IMR-90 (cell line): Measurements from ENCODE around the gene CDHR4. TPM values are rescaled to one million over a fixed set of nuclear protein-coding genes. Genes with fewer than 3 reads are reported as not detected.
A peak's percentile ranks its signal among the peaks of the same experiment; 100 is the strongest.

Source experiments
- ATAC-seq: fragments of 200-7000 bp; cut with Tn5 transposase; 2 replicates; pipeline ENCODE4 v1.9.1; 2020; ENCODE audit warnings: low read depth, mild to moderate bottlenecking, moderate library complexity
- BruUV-seq: library from RNA; stranded (reverse); fragments of 400-500 nt; replicated peaks from 2 replicates; lab custom pipeline; 2021; lab: Mats Ljungman, UMichigan
- CTCF ChIA-PET: fragments of 300-600 bp; formaldehyde crosslinking; extraction: SDS; loops from one replicate; lab custom pipeline; 2021; ENCODE audit warnings: antibody characterized with exemption; lab: Yijun Ruan, JAX
- POLR2A ChIA-PET: fragments of 300-600 bp; sonication (Branson Sonifier 250); formaldehyde crosslinking; loops from one replicate; lab custom pipeline; 2022; ENCODE audit warnings: antibody characterized with exemption; ENCODE audit not compliant: unreplicated experiment; lab: Charles Lee
- DNase-seq: peaks from one replicate; pipeline ENCODE4 v3.0.0; 2013
- H2AFZ ChIP-seq: replicated peaks from 2 replicates; pipeline ENCODE3; 2013; ENCODE audit warnings: low read length, mild to moderate bottlenecking; ENCODE audit not compliant: poor library complexity
- H2AK5ac ChIP-seq: 2 replicates; pipeline ENCODE4 v1.6.1; 2013; ENCODE audit warnings: low read depth, low read length, inconsistent platforms
- H2AK9ac ChIP-seq: replicated peaks from 2 replicates; pipeline ENCODE3; 2013; ENCODE audit warnings: mild to moderate bottlenecking, low read depth, low read length, moderate library complexity; ENCODE audit not compliant: poor library complexity
- H2BK120ac ChIP-seq: 2 replicates; pipeline ENCODE4 v1.6.1; 2013; ENCODE audit warnings: low read depth, low read length, inconsistent platforms
- H2BK15ac ChIP-seq: 3 replicates; pipeline ENCODE4 v1.6.1; 2013; ENCODE audit warnings: low read depth, low read length, inconsistent platforms
- H2BK20ac ChIP-seq: 2 replicates; pipeline ENCODE4 v1.6.1; 2013; ENCODE audit warnings: low read depth, mild to moderate bottlenecking, inconsistent platforms, low read length, moderate library complexity
- H2BK5ac ChIP-seq: 2 replicates; pipeline ENCODE4 v1.6.1; 2013; ENCODE audit warnings: mild to moderate bottlenecking, low read depth, low read length, inconsistent platforms; ENCODE audit not compliant: poor library complexity, severe bottlenecking
- H3K14ac ChIP-seq: replicated peaks from 2 replicates; pipeline ENCODE4 v1.6.1; 2013; ENCODE audit warnings: low read depth, low read length, inconsistent platforms
- H3K18ac ChIP-seq: 2 replicates; pipeline ENCODE4 v1.6.1; 2013; ENCODE audit warnings: low read depth, low read length, control low read depth
- H3K23ac ChIP-seq: 2 replicates; pipeline ENCODE4 v1.6.1; 2013; ENCODE audit warnings: low read depth, low read length, inconsistent platforms
- H3K27ac ChIP-seq: 2 replicates; pipeline ENCODE4 v1.5.1; 2013; ENCODE audit warnings: mild to moderate bottlenecking, control low read depth, low read length; ENCODE audit not compliant: insufficient read depth
- H3K27me3 ChIP-seq: 2 replicates; pipeline ENCODE4 v1.6.1; 2013; ENCODE audit warnings: low read length; ENCODE audit not compliant: control insufficient read depth, insufficient read depth
- H3K36me3 ChIP-seq: 2 replicates; pipeline ENCODE4 v1.6.1; 2013; ENCODE audit warnings: low read length, mixed read lengths; ENCODE audit not compliant: control insufficient read depth, insufficient read depth
- H3K4ac ChIP-seq: 2 replicates; pipeline ENCODE4 v1.6.1; 2013; ENCODE audit warnings: low read depth, low read length, inconsistent platforms
- H3K4me1 ChIP-seq: 2 replicates; pipeline ENCODE4 v1.6.1; 2013; ENCODE audit warnings: low read length, mixed read lengths; ENCODE audit not compliant: control insufficient read depth, insufficient read depth
- H3K4me2 ChIP-seq: 2 replicates; pipeline ENCODE4 v1.6.1; 2013; ENCODE audit warnings: low read depth, mild to moderate bottlenecking, control low read depth, low read length, moderate library complexity
- H3K4me3 ChIP-seq: 2 replicates; pipeline ENCODE4 v1.5.1; 2013; ENCODE audit warnings: low read depth, mild to moderate bottlenecking, control low read depth, low read length, moderate library complexity; ENCODE audit not compliant: insufficient read depth
- H3K56ac ChIP-seq: 2 replicates; pipeline ENCODE4 v1.6.1; 2013; ENCODE audit warnings: low read length, inconsistent platforms; ENCODE audit not compliant: insufficient read depth; ENCODE audit errors: extremely low read depth
- H3K79me1 ChIP-seq, 2 experiments: 2 replicates each; pipeline ENCODE4 v1.6.1; 2013; ENCODE audit warnings: low read length in 2 of 2, inconsistent platforms in 1 of 2, low read depth in 1 of 2
- H3K9ac ChIP-seq: 2 replicates; pipeline ENCODE4 v1.6.1; 2013; ENCODE audit warnings: low read depth, low read length, control low read depth
- H3K9me1 ChIP-seq: 2 replicates; pipeline ENCODE4 v1.6.1; 2013; ENCODE audit warnings: low read length, inconsistent platforms; ENCODE audit not compliant: insufficient read depth
- H3K9me3 ChIP-seq: 2 replicates; pipeline ENCODE4 v1.6.1; 2013; ENCODE audit warnings: low read length; ENCODE audit not compliant: control insufficient read depth, insufficient read depth
- H4K20me1 ChIP-seq: 2 replicates; pipeline ENCODE4 v1.6.1; 2013; ENCODE audit warnings: low read length, inconsistent platforms; ENCODE audit not compliant: insufficient read depth
- H4K5ac ChIP-seq: 2 replicates; pipeline ENCODE4 v1.6.1; 2013; ENCODE audit warnings: mild to moderate bottlenecking, low read depth, low read length, control low read depth
- H4K8ac ChIP-seq, 2 experiments: 2 replicates each; pipeline ENCODE4 v1.6.1; 2013; ENCODE audit warnings: low read depth in 2 of 2, low read length in 2 of 2, control low read depth in 1 of 2, inconsistent platforms in 1 of 2
- H4K91ac ChIP-seq: 2 replicates; pipeline ENCODE4 v1.6.1; 2013; ENCODE audit warnings: low read depth, low read length, inconsistent platforms; ENCODE audit not compliant: insufficient read depth
- MAFK ChIP-seq: IDR thresholded peaks from 2 replicates; pipeline ENCODE4 v1.6.1; 2012; ENCODE audit warnings: low read depth, low read length, improper control_type of control experiment
- RAD21 ChIP-seq: IDR thresholded peaks from 2 replicates; pipeline ENCODE4 v1.6.1; 2012; ENCODE audit warnings: low read length, improper control_type of control experiment
- SMC3 ChIP-seq: fragments of 150-350 bp; IDR thresholded peaks from 2 replicates; pipeline ENCODE4 v1.6.1; 2016; ENCODE audit warnings: low read depth, mild to moderate bottlenecking, antibody characterized with exemption, low read length, moderate library complexity
- WGBS, 2 experiments: methylation state at CpG; one replicate each; pipeline versions ENCODE4 v1.1.5 to v1.1.7; 2013; ENCODE audit warnings: missing lambda C conversion rate in 2 of 2; ENCODE audit not compliant: insufficient read length in 1 of 2; ENCODE audit errors: extremely low coverage in 2 of 2; 5-methylcytosine and 5-hydroxymethylcytosine counted together
- dilution Hi-C: fragments of 300-500 bp; cut with HindIII; formaldehyde crosslinking; loops from one replicate; pipeline ENCODE4 v1.14.3; 2018; ENCODE audit warnings: low sequenced_read_pairs; ENCODE audit not compliant: unreplicated experiment
- in situ Hi-C: fragments of 300-500 bp; cut with MboI; formaldehyde crosslinking; loops from 3 replicates; pipeline ENCODE4 v1.14.3; 2019; ENCODE audit warnings: low sequenced_read_pairs, inconsistent platforms, mixed read lengths
- intact Hi-C: fragments of 100-400 bp; cut with micrococcal nuclease; formaldehyde crosslinking; loops from 2 replicates; pipeline ENCODE4 v1.10.0; 2022
- polyA plus RNA-seq, 3 experiments: library from polyadenylated mRNA; depleted of rRNA; stranded (reverse); fragments of >200 nt; gene quantifications; 2 replicates each; pipeline ENCODE4 v1.2.3, GENCODE V29; 2012; ENCODE audit warnings: low replicate concordance in 1 of 3
- total RNA-seq: library from RNA; depleted of rRNA; stranded (reverse); fragments of >200 nt; gene quantifications from 2 replicates; pipeline ENCODE4 v1.2.3, GENCODE V29; 2012
- TF ChIP-seq, protein P1 (sequence below): conservative IDR thresholded peaks from 2 replicates; pipeline ENCODE4 v1.5.1; 2012; ENCODE audit warnings: mild to moderate bottlenecking, low read depth, low read length, improper control_type of control experiment

CDHR4 gene
- total and polyA plus RNA-seq, 2 of the 4 experiments (the other 2 are of a cell fraction): not detected

DNA sequence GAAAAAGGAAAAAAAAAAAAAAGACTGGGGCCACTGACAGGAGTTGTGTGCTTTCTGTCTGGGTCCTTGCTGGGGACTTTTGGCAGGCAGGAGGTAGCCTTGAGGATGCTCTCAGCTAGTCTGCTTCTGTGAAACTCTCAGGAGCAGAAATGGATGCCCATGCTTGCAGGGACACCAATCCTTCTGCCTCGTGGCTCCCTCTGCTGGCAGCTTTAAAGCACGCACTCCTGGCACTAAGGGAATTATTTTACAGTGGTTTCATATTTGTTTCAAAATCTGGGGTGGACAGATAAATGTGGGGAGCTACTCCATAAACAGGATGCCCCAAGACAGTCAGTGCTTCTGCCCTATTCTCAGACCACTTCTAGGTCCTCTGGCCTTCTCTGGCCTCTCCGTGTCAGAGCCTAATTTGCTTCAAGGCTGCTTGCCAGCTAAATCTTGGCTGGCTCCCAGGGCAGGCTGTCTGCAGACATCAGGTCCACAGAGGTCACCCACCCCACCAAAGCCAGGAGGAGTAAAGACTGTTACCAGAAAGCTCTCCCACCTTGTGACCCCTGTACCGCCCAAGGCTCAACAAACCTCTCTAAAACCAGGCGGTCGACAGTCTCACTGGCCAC is 39.6 kb upstream of the CDHR4 start:
- CTCF ChIA-PET: interaction anchor here (0.6 to 4.4 kb wide), 15 partner anchors 8 to 299 kb away, joined by 3 to 33 read pairs (median 4); partner anchors contain the start of genes AMIGO3 and INKA1
- H4K20me1 ChIP-seq: no peaks in the 10 kb centered on the region
- H4K91ac ChIP-seq: no peak overlapping the region
- in situ Hi-C loops (no loop called here), dilution Hi-C loops (no loop called here), intact Hi-C loops (loop anchor here (1.0 kb wide), 3 partner anchors 37 to 136 kb away; partner anchors contain the start of gene AMIGO3)
- BruUV-seq: no TSS peak
- no peak overlapping the region for H3K56ac ChIP-seq
- no peak overlapping the region for H4K5ac ChIP-seq
- H2BK120ac ChIP-seq: no peak overlapping the region
- ATAC-seq (peak; percentile 96), DNase-seq (peak; percentile 74)
- no peak overlapping the region for H2BK15ac ChIP-seq
- H3K4ac ChIP-seq: no peak overlapping the region
- 0% methylated on average over 1 of the region's 6 CpGs; no CpG with 5 or more reads in 1 of the 2 experiments for WGBS, 2 experiments
- no peaks in the 10 kb centered on the region; the same call in 1 of the 2 replicates for H3K4me1 ChIP-seq
- peak overlapping the region; percentile 58 for H2AFZ ChIP-seq
- H3K23ac ChIP-seq: no peak overlapping the region
- H3K79me1 ChIP-seq: no peaks in the 10 kb centered on the region
- peak overlapping the region; percentile 84 for H2AK9ac ChIP-seq
- TF ChIP-seq SMC3 (peak; percentile 97), RAD21 (peak; percentile 89), MAFK (no peak)
- TF ChIP-seq, protein P1, sequence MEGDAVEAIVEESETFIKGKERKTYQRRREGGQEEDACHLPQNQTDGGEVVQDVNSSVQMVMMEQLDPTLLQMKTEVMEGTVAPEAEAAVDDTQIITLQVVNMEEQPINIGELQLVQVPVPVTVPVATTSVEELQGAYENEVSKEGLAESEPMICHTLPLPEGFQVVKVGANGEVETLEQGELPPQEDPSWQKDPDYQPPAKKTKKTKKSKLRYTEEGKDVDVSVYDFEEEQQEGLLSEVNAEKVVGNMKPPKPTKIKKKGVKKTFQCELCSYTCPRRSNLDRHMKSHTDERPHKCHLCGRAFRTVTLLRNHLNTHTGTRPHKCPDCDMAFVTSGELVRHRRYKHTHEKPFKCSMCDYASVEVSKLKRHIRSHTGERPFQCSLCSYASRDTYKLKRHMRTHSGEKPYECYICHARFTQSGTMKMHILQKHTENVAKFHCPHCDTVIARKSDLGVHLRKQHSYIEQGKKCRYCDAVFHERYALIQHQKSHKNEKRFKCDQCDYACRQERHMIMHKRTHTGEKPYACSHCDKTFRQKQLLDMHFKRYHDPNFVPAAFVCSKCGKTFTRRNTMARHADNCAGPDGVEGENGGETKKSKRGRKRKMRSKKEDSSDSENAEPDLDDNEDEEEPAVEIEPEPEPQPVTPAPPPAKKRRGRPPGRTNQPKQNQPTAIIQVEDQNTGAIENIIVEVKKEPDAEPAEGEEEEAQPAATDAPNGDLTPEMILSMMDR: peak; percentile 94
- no peak overlapping the region for H3K4me2 ChIP-seq
- no peak overlapping the region for H3K4me3 ChIP-seq
- no peak overlapping the region for H3K27ac ChIP-seq
- H3K18ac ChIP-seq: no peak overlapping the region
- peak overlapping the region in 1 of 2 experiments; percentile 57; a peak in 1 of 4 replicates for H4K8ac ChIP-seq
- peaks cover 3% of the 10 kb centered on the region; the same call in 1 of the 2 replicates for H3K9me1 ChIP-seq
- H3K9ac ChIP-seq: no peak overlapping the region
- H3K9me3 ChIP-seq: no peaks in the 10 kb centered on the region
- POLR2A ChIA-PET: interaction anchor here (0.9 kb wide), 1 partner anchor 34 kb away, joined by 3 read pairs; no protein-coding TSS in a partner anchor
- no peak overlapping the region for H3K14ac ChIP-seq
- H2AK5ac ChIP-seq: no peak overlapping the region
- H2BK5ac ChIP-seq: no peak overlapping the region
- peaks cover 3% of the 10 kb centered on the region; the same call in 1 of the 2 replicates for H3K36me3 ChIP-seq
- H2BK20ac ChIP-seq: no peak overlapping the region
- H3K27me3 ChIP-seq: no peaks in the 10 kb centered on the region
